ENCODE measurements around the gene SLC17A7.
A peak's percentile ranks its signal among the peaks of the same experiment; 100 is the strongest.
"Not testable (repeated sequence)": the region's sequence is repeated elsewhere in the genome, so short reads cannot be mapped to it uniquely, and the experiment has no call there.

SLC17A7 gene

DNA sequence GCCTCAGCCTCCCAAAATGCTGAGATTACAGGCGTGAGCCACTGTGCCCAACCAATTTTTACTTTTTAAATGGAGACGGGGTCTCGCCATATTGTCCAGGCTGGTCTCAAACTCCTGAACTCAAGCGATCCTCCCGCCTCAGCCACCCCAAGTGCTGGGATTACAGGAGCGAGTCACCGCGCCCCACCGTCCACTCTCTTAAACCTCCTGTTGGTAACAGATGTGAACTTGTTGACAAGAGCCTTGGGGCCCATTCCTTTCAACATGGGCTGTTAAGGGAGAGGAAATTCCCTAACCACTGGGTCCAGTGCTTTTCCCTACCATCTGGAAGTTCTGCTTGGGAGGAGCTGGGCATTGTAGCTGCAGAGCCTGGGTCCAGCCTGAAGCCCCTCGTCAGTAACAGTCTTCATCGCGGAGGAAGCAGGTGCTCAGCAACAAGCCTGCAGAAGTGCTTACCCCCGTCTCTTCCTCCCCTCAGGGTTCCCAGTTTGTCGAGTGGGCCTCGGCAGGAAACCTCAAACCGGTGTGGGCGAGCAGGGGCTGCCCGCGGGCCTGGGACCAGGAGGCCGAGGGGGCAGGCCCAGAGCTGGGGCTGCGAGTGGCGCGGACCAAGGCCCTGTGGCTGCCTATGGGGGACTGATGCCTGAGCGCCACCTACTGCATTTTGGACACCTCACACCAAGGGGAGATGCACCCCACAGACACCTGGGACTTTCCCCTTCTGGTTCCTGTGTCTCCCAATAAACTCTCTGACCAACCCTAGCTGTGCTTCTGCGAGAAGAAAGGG, 28.7 kb upstream of the SLC17A7 start:
- peak; percentile 96 for DNase-seq

DNA sequence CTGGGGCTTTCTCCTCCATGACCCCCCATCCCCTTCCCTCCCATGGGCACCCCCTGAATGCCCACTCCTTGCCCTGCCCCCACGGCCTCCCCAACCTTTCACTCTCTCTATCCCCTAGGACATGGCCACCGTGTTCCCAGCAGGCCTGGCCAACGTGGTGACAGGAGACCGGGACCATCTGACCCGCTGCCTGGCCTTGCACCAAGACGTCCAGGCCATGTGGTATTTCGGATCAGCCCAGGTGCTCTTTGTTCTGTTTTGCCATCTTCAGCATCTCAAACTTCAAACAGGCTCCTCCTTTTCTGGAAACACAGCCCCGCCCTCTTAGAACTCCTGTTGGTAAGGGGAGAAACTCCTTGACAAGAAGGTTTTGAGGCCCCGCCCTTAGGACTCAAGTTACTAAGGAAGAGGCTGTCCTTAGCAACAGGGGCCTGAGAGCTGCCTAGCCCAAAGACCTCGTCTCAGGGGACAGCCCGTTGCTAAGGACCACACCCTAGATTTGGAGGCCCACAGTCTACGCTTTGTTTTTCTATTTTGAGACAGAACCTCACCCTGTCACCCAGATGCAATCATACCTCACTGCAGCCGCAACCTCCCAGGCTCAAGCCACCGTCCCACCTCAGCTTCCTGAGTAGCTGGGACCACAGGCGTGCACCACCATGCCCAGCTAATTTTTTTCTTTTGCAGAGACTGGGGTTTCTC, 27.6 kb upstream of the SLC17A7 start:
- DNase-seq = peak; percentile 99

GRCh38 chr19:49468199-49468598, 26.9 kb upstream of the SLC17A7 start:
- DNase-seq = no peak

GRCh38 chr19:49465371-49465770, 24.0 kb upstream of the SLC17A7 start:
- no peak for DNase-seq

DNA sequence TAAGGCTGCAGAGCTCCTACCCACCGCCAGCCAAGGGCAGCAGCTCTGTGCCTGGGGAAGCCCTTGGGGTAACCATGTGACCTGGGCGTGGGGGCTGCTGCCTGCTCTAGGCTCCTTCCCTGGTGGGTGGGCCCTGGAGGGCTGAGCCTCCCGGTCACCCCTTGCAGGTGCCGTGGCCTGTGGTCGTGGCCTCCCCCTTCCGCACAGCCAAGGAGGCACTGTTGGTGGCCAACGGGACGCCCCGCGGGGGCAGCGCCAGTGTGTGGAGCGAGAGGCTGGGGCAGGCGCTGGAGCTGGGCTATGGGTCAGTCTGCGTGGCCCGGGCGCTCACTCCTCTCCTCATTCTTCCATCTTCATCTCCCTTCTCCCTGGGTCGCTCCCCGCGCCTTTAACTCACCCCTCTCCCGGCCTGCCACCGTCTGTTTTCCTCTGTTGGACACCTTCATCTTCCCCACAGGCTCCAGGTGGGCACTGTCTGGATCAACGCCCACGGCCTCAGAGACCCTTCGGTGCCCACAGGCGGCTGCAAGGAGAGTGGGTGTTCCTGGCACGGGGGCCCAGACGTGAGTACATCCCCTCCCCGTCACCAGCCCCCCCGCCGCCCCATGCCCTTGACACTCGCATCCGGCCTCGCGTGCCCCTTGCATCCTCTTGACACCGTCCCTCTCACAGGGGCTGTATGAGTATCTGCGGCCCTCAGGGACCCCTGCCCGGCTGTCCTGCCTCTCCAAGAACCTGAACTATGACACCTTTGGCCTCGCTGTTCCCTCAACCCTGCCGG, 22.8 kb upstream of the SLC17A7 start:
- DNase-seq = no peak

DNA sequence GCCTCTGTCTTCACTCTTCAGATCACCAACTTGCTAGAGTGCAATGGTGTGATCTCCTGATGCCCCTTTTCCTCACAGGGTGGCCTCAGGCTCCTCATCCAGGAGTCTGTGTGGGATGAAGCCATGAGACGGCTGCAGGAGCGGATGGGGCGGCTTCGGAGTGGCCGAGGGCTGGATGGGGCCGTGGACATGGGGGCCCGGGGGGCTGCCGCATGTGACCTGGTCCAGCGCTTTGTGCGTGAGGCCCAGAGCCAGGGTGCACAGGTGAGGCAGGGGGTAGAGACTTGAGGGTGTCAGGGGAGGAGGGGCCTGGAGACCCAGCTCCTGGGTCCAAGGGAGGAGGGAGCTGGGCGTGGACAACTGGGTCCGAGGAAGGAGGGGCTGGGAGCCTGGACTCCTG, 21.2 kb upstream of the SLC17A7 start:
- DNase-seq = no peak

DNA sequence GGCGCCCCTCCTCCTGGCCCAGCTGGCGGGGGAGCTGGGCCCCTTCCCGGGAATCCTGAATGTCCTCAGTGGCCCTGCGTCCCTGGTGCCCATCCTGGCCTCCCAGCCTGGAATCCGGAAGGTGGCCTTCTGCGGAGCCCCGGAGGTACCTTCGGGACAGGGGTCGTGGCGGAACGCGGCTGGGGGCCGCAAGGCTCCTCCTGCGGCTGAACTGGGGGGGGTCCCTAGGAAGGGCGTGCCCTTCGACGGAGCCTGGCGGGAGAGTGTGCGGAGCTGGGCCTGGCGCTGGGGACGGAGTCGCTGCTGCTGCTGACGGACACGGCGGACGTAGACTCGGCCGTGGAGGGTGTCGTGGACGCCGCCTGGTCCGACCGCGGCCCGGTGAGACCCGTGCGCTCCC, 20.3 kb upstream of the SLC17A7 start:
- no peak for DNase-seq

GRCh38 chr19:49461130-49461529, 19.8 kb upstream of the SLC17A7 start:
- DNase-seq = not testable (repeated sequence)

GRCh38 chr19:49459388-49459787, 18.1 kb upstream of the SLC17A7 start:
- DNase-seq = no peak

- peak; percentile 26 for DNase-seq
Observed at GRCh38 chr19:49458567-49458903, 17.2 kb upstream of the SLC17A7 start.

DNA sequence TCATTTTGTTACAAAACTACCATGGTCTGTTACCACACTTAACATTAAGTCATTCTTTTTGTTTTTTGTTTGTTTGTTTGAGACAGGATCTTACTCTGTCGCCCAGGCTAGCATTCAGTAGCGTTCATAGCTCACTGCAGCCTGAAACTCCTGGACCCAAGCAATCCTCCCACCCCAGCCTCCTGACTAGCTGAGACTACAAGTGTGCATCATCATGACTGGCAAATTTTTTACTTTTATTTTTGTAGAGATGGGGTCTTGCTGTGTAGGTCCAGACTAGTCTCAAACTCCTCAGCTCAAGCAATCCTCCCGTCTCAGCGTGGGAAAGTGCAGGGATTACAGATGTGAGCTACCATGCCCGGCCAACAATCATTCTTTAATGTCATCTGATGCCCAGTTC, 15.0 kb upstream of the SLC17A7 start:
- DNase-seq = no peak

GRCh38 chr19:49455773-49456172, 14.4 kb upstream of the SLC17A7 start:
- no peak for DNase-seq

DNA sequence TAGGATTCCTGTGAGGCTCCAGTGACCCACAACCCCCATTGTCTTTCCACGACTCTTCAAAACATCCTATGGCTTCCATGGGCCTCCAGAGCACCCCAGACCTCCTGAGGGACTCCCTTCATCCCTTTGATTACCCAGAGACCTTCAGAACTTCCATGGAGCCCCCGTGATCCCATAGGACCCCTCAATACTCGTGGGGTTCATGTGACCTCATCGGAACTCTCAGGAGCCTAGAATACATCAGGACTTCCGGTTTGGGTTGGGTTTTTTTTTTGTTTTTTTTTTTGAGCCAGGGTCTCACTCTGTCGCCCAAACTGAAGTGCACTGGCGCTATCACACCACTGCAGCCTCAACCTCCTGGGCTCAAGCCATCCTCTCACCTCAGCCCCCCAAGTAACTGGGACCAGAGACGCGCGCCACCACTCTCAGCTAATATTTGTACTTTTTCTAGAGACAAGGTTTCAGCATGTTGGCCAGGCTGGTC, 12.5 kb upstream of the SLC17A7 start:
- peak; percentile 62 for DNase-seq

DNA sequence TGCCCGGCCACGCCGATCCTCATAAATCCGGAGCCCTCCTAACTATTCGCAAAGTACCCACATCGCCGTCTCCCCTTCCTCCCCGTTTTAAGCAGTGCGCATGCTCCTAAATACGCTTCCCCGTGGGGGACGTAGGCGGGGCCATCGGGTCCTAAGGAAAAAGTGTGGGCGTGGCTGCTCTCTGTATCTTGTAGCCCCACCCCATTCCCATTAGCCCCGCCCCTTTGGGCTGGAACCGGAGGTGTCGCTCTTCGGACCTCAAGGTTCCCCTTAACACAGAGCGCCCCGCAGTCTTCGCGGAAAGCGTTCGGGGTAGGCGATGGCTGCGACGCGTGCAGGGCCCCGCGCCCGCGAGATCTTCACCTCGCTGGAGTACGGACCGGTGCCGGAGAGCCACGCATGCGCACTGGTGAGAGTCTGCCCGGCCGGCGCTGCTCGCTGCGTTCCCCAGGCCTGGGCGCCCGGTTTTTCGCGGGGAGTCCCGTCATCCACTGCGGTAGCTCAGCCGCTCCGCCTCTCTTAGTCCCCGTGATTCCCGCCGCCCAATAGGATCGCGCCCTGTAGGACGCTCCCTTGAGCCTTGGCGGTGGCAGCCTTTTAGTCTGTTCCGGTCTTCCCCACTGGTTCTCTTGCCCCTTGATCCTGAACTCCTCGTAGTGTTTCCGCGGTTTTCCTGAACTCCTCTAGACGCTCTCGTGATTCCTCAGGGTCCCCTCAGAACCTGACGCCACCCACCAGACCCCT, 11.9 kb upstream of the SLC17A7 start, which contains the start of gene ALDH16A1:
TSS of gene ALDH16A1 (plus strand) at position 213 of the 744 bp plus-strand sequence. CDS start at position 320, 107 bp downstream.
- peak; percentile 98 for DNase-seq

- peak; percentile 99 for DNase-seq
Observed at GRCh38 chr19:49451430-49452181, 10.3 kb upstream of the SLC17A7 start, which contains the start of gene PIH1D1. TSS of gene PIH1D1 (minus strand) at chr19:49451814. CDS start at chr19:49451574, 240 bp downstream.

DNA sequence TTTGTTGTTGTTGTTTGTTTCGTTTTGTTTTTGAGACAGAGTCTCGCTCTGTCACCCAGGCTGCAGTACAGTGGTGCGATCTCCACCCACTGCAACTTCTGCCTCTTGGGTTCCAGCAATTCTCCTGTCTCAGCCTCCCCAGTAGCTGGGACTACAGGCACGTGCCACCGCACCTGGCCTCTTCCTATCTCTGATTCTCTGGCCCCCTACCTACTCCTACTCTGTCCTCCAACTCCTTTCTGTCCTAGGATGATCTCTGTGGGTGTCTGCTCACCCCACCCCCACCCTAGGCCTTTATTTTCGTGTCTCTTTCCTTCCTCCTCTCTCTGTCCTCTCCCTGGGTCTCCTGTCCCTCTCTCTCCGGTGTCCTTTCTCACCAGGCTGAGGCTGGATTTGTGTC, 9.1 kb upstream of the SLC17A7 start:
- no peak for DNase-seq

GRCh38 chr19:49448432-49448786, 7.1 kb upstream of the SLC17A7 start:
- DNase-seq = no peak

DNA sequence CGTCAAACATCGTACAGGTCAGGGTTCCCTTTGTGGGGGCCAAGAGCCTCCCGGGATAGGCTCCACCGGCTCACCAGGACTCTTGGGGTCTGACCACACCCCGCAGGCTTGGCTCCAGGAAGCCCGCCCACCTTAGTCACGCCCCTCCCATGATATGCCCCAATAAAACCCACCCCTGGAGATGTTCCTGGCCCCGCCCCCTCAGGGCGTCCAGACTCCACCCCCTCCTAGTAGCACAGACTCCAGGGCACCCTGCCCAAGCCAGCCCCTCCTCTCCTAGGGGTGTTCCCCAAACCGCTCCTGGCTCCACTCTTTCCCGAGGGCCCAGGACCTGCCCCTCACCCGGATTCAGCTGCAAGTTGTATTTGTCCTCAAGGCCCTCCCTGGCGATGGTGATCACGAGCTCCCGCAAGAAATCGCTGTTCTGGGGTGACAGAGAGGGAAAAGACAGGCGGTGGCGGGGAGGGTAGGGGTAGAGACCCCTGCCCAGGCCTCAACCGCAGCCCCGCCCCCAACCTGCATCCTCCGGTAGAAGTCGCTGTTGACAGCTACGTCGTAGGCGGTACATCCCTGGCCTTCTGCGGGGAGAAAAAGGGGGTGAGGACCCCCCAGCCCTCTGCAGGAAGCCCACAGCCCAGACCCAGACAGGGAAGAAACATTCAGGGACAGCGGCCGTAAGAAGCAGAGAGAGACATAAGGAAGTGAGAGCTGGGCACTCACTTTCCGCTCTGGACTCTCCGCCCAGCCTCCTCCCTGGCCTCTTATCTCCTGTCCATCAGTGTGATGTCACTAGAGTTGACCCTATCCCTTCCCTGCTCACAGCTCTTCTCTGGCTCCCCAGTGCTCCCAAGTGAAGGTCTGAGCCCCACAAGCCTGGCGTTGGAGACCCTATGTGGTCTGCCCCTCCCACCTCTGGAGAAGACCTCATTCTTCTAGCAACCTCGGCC, 6.4 kb upstream of the SLC17A7 start:
- DNase-seq = no peak

GRCh38 chr19:49445997-49446396, 4.7 kb upstream of the SLC17A7 start:
- DNase-seq = no peak

- DNase-seq = not testable (repeated sequence)
Observed at GRCh38 chr19:49444100-49444700, 2.9 kb upstream of the SLC17A7 start.
